ENCODE measurements around the gene MAGEF1.

The MAGEF1 gene

DNA sequence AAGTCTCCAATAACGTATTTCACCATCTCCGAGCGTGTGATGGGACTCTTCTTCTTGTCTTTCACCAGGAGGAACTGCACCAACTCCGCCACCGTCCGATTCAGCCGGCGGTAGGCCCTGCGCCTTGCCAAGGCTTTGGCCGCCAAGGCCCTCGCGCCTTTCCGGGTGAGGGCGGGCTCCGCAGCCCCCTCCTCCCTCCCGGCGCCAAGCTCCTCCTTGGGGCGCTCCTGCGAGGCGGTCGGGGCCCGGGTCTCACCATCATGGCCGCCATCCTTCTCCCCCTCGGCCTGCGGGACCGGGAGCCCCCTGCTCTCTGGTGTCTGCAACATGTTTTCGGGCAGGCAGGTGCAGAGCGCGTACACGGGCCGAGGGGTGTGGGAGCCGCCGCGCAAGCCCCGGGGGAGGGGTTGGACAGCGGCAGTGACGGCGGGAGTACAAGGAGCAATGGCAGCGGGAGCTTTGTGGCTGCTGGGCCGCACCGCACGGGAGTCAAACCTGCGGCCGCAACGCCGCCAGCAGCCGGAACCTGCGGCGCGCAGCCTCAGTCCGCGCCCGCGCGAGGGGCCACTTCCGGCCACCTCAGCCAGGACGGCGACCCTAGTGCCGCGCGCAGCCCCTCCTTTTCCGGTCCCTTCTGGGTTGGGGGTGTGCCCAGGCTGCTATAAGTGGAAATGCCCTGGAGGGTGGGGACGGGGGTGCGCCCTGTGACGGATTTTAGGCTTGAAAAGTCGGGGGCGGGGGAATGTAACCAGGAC is at the start of gene MAGEF1:
MAGEF1 (minus strand) TSS at position 572 of the 755 bp plus-strand sequence; CDS start at position 329, 243 bp downstream.
- Histone ChIP-seq H3K27ac (ENCODE audit: low read depth, low read length) (peak within 1 kb of the TSS; percentile 54), H3K79me2 (ENCODE audit: control insufficient read depth, insufficient read depth, low read length, unreplicated experiment) (peaks cover 24% of the 10 kb centered on the region), H2AFZ (ENCODE audit: low read length, unreplicated experiment) (peak within 1 kb of the TSS; percentile 55), H3K4me1 (ENCODE audit: control insufficient read depth, insufficient read depth, low read length, unreplicated experiment) (peaks cover 24% of the 10 kb centered on the region), H3K36me3 (ENCODE audit: insufficient read depth, low read length) (peaks cover 20% of the 10 kb centered on the region), H3K4me3 (ENCODE audit: low read depth, low read length) (peak within 1 kb of the TSS; percentile 92), H3K27me3 (ENCODE audit: insufficient read depth, low read length) (no peaks in the 10 kb centered on the region)

- Histone ChIP-seq H3K27me3 (ENCODE audit: insufficient read depth, low read length) (peaks cover 4% of the 10 kb centered on the region; the same call in 1 of the 2 replicates), H3K4me3 (ENCODE audit: low read depth, low read length) (no peak overlapping the region), H3K36me3 (ENCODE audit: insufficient read depth, low read length) (no peaks in the 10 kb centered on the region), H3K4me1 (ENCODE audit: control insufficient read depth, insufficient read depth, low read length, unreplicated experiment) (peaks cover 11% of the 10 kb centered on the region), H3K79me2 (ENCODE audit: control insufficient read depth, insufficient read depth, low read length, unreplicated experiment) (no peaks in the 10 kb centered on the region), H2AFZ (ENCODE audit: low read length, unreplicated experiment) (no peak overlapping the region), H3K27ac (ENCODE audit: low read depth, low read length) (no peak overlapping the region)
These were observed 49.4 kb upstream of the MAGEF1 start for GRCh38 chr3:184761075-184761841.

GRCh38 chr3:184760337-184761074 is 48.6 kb upstream of the MAGEF1 start:
- Histone ChIP-seq H2AFZ (ENCODE audit: low read length, unreplicated experiment) (no peak overlapping the region), H3K27ac (ENCODE audit: low read depth, low read length) (no peak overlapping the region), H3K36me3 (ENCODE audit: insufficient read depth, low read length) (no peaks in the 10 kb centered on the region), H3K4me3 (ENCODE audit: low read depth, low read length) (no peak overlapping the region), H3K4me1 (ENCODE audit: control insufficient read depth, insufficient read depth, low read length, unreplicated experiment) (peaks cover 12% of the 10 kb centered on the region), H3K27me3 (ENCODE audit: insufficient read depth, low read length) (peaks cover 4% of the 10 kb centered on the region; the same call in 1 of the 2 replicates), H3K79me2 (ENCODE audit: control insufficient read depth, insufficient read depth, low read length, unreplicated experiment) (no peaks in the 10 kb centered on the region)

DNA sequence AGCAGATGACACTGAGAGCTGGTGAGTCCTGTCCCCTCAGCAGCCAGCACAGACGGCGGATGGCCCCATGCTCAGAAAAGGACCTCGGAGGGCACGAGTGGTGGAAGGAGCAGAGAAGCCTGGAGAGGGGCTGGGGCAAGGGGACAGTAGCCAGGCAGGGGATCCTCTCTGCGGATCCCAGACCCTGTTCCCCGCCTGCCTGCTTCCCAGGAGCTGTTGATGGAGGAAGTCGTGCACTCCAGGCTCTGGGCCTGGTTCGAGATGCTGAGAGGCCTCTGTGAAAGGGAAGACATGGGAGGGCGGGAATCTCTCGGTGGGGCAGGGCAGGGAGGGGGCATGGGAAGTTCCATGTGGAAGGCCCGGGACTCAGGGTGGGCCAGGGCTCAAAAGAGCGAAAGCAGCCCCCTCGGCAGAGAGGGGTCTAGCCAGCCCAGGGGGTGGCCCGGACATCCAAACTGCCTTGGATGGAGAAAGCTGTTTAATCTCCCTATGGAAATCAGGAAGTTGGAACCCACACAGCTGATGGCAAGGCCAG is 47.9 kb upstream of the MAGEF1 start:
- no peak overlapping the region for H3K4me3 ChIP-seq (ENCODE audit: low read depth, low read length)
- peaks cover 12% of the 10 kb centered on the region for H3K4me1 ChIP-seq (ENCODE audit: control insufficient read depth, insufficient read depth, low read length, unreplicated experiment)
- H3K36me3 ChIP-seq (ENCODE audit: insufficient read depth, low read length): no peaks in the 10 kb centered on the region
- no peak overlapping the region for H3K27ac ChIP-seq (ENCODE audit: low read depth, low read length)
- no peaks in the 10 kb centered on the region for H3K79me2 ChIP-seq (ENCODE audit: control insufficient read depth, insufficient read depth, low read length, unreplicated experiment)
- peaks cover 4% of the 10 kb centered on the region; the same call in 1 of the 2 replicates for H3K27me3 ChIP-seq (ENCODE audit: insufficient read depth, low read length)
- no peak overlapping the region for H2AFZ ChIP-seq (ENCODE audit: low read length, unreplicated experiment)

GRCh38 chr3:184758056-184758455 is 46.2 kb upstream of the MAGEF1 start:
- H3K4me3 ChIP-seq (ENCODE audit: low read depth, low read length): no peak overlapping the region
- no peaks in the 10 kb centered on the region for H3K79me2 ChIP-seq (ENCODE audit: control insufficient read depth, insufficient read depth, low read length, unreplicated experiment)
- H3K36me3 ChIP-seq (ENCODE audit: insufficient read depth, low read length): no peaks in the 10 kb centered on the region
- peaks cover 2% of the 10 kb centered on the region; the same call in 1 of the 2 replicates for H3K27me3 ChIP-seq (ENCODE audit: insufficient read depth, low read length)
- H3K4me1 ChIP-seq (ENCODE audit: control insufficient read depth, insufficient read depth, low read length, unreplicated experiment): peaks cover 12% of the 10 kb centered on the region
- H3K27ac ChIP-seq (ENCODE audit: low read depth, low read length): no peak overlapping the region
- no peak overlapping the region for H2AFZ ChIP-seq (ENCODE audit: low read length, unreplicated experiment)

DNA sequence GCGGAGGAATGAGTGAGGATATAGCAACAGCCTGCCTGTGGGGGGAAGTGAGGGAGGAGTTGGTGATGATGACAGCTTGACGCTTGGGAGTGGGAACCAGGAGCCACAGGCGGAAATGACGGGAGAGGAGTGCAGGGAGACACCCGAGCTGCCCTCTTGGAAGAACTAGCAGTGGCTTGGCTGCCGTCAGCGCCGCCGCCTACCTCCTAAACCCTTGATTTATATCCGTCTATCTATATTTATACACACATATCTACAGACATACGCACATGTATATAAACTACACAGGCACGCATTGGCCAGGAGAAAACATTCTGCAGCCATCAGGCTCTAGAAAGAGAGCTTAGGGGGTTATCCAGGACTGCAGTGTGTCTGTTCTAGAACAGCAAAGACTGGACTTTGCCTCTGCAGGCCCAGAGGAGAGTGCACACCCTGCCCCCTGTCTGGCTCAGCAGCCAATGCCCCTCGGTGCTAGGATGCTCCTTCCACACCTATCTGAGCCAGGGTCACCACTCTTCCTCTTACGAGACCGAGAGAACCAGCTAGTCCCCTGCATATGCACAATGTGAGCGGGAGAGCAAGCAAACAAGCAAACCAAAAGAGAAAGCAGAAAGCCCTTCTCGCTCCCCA is 45.3 kb upstream of the MAGEF1 start:
- H3K27ac ChIP-seq (ENCODE audit: low read depth, low read length): peak overlapping the region; percentile 44; the same call in 1 of the 2 replicates
- H3K36me3 ChIP-seq (ENCODE audit: insufficient read depth, low read length): no peaks in the 10 kb centered on the region
- no peaks in the 10 kb centered on the region for H3K79me2 ChIP-seq (ENCODE audit: control insufficient read depth, insufficient read depth, low read length, unreplicated experiment)
- peak overlapping the region; percentile 22 for H3K4me3 ChIP-seq (ENCODE audit: low read depth, low read length)
- peak overlapping the region; percentile 91 for H2AFZ ChIP-seq (ENCODE audit: low read length, unreplicated experiment)
- H3K27me3 ChIP-seq (ENCODE audit: insufficient read depth, low read length): no peaks in the 10 kb centered on the region
- peaks cover 12% of the 10 kb centered on the region for H3K4me1 ChIP-seq (ENCODE audit: control insufficient read depth, insufficient read depth, low read length, unreplicated experiment)

GRCh38 chr3:184756151-184757021 is 44.5 kb upstream of the MAGEF1 start:
- Histone ChIP-seq H3K36me3 (ENCODE audit: insufficient read depth, low read length) (no peaks in the 10 kb centered on the region), H3K4me3 (ENCODE audit: low read depth, low read length) (peak overlapping the region; percentile 18; the same call in 1 of the 2 replicates), H3K27me3 (ENCODE audit: insufficient read depth, low read length) (no peaks in the 10 kb centered on the region), H2AFZ (ENCODE audit: low read length, unreplicated experiment) (peak overlapping the region; percentile 91), H3K79me2 (ENCODE audit: control insufficient read depth, insufficient read depth, low read length, unreplicated experiment) (no peaks in the 10 kb centered on the region), H3K4me1 (ENCODE audit: control insufficient read depth, insufficient read depth, low read length, unreplicated experiment) (peaks cover 12% of the 10 kb centered on the region), H3K27ac (ENCODE audit: low read depth, low read length) (peak overlapping the region; percentile 28; the same call in 1 of the 2 replicates)

GRCh38 chr3:184755315-184755731 is 43.5 kb upstream of the MAGEF1 start:
- H3K27ac ChIP-seq (ENCODE audit: low read depth, low read length): no peak overlapping the region
- H3K4me1 ChIP-seq (ENCODE audit: control insufficient read depth, insufficient read depth, low read length, unreplicated experiment): peaks cover 12% of the 10 kb centered on the region
- H3K27me3 ChIP-seq (ENCODE audit: insufficient read depth, low read length): no peaks in the 10 kb centered on the region
- H3K36me3 ChIP-seq (ENCODE audit: insufficient read depth, low read length): no peaks in the 10 kb centered on the region
- no peak overlapping the region for H3K4me3 ChIP-seq (ENCODE audit: low read depth, low read length)
- no peaks in the 10 kb centered on the region for H3K79me2 ChIP-seq (ENCODE audit: control insufficient read depth, insufficient read depth, low read length, unreplicated experiment)
- no peak overlapping the region for H2AFZ ChIP-seq (ENCODE audit: low read length, unreplicated experiment)

GRCh38 chr3:184752361-184752760 is 40.5 kb upstream of the MAGEF1 start:
- no peaks in the 10 kb centered on the region for H3K36me3 ChIP-seq (ENCODE audit: insufficient read depth, low read length)
- peaks cover 11% of the 10 kb centered on the region for H3K4me1 ChIP-seq (ENCODE audit: control insufficient read depth, insufficient read depth, low read length, unreplicated experiment)
- H3K27ac ChIP-seq (ENCODE audit: low read depth, low read length): no peak overlapping the region
- H3K27me3 ChIP-seq (ENCODE audit: insufficient read depth, low read length): peaks cover 7% of the 10 kb centered on the region; the same call in 1 of the 2 replicates
- no peaks in the 10 kb centered on the region for H3K79me2 ChIP-seq (ENCODE audit: control insufficient read depth, insufficient read depth, low read length, unreplicated experiment)
- no peak overlapping the region for H3K4me3 ChIP-seq (ENCODE audit: low read depth, low read length)
- H2AFZ ChIP-seq (ENCODE audit: low read length, unreplicated experiment): no peak overlapping the region
